Mammary epithelial cell (primary cell): Measurements from ENCODE around the gene RNF225.

Source experiments
- CTCF ChIP-seq, 2 donors: IDR thresholded peaks in 1 of 2; conservative IDR thresholded peaks in 1 of 2; 2 replicates each; pipeline ENCODE4 v1.5.1; 2011 to 2012; ENCODE audit warnings: inconsistent platforms in 2 of 2, low read length in 2 of 2, mild to moderate bottlenecking in 2 of 2, control low read depth in 1 of 2, low read depth in 1 of 2; ENCODE audit not compliant: insufficient read depth in 1 of 2; ENCODE audit errors: extremely low read depth in 1 of 2
- EZH2 ChIP-seq: IDR thresholded peaks from 2 replicates; pipeline ENCODE4 v1.6.1; 2012; ENCODE audit warnings: low read length, inconsistent platforms, borderline replicate concordance

DNA sequence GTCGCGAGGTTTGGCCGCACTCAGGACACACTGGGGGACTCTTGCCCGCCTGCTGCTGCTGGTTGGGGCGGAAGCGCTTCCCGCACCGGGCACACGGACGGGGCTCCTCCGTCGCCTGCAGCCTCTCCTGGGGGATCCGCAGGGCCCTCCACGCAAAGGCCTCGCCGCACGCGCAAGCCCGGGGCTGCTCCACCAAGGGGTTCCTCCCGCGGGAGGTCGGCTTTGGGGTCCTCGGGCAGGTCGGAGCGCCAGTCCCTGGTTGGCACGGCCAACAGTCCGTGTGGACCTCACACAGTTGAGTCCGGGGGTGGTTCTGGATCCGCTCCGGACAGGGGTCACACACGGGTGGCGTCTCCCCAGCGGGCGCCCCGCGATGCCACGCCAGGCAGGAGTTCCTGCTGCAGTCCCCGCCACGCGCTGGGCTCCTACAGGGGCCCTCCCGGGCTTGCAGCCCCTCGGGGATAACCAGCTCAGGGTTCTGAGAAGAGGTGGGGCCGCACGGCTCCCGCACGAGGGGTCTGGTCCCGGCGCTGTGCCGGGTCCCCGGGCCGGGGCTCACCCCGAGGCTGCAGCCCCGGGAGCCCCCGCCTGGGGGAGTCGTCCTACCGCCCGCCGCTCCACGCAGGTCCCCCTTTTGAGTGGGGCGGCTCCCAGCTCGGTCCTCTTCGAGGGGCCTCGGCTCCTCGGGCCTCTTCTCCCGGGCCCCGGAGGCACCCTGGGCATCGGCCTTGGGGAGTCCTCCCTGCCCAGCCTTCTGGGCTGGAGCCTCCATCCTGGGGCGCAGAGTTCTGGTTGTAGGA lies 26.7 kb upstream of the RNF225 start:
- TF ChIP-seq CTCF (conservative IDR thresholded peaks at IDR 0.05 in 1 of 2, IDR thresholded peaks at IDR 0.05 in 1 of 2; ENCODE audit: extremely low read depth in 1 of 2, insufficient read depth in 1 of 2, low read depth in 1 of 2, low read length in 2 of 2) (no peak), EZH2 (no peak)
